ENCODE measurements around the gene MYMK.
A peak's percentile ranks its signal among the peaks of the same experiment; 100 is the strongest.

Gene MYMK

GRCh38 chr9:133496861-133497842, 27.6 kb downstream of the MYMK start:
- no peak for DNase-seq

- DNase-seq: no peak
These were observed 29.1 kb downstream of the MYMK start for GRCh38 chr9:133495327-133496293.

- no peak for DNase-seq
These were observed 30.0 kb downstream of the MYMK start for GRCh38 chr9:133494636-133495326.

- DNase-seq: no peak
These were observed 30.8 kb downstream of the MYMK start for GRCh38 chr9:133493845-133494540.

GRCh38 chr9:133493428-133493827, 31.3 kb downstream of the MYMK start:
- DNase-seq: no peak

GRCh38 chr9:133492061-133493021, 32.4 kb downstream of the MYMK start:
- no peak for DNase-seq

- DNase-seq: no peak
These were observed 33.2 kb downstream of the MYMK start for GRCh38 chr9:133491656-133491925.

GRCh38 chr9:133490865-133491655, 33.7 kb downstream of the MYMK start:
- peak in 1 of 2 donors; percentile 7 for DNase-seq

- DNase-seq: no peak
These were observed 34.5 kb downstream of the MYMK start for GRCh38 chr9:133490201-133490681.

GRCh38 chr9:133489253-133490190, 35.2 kb downstream of the MYMK start:
- DNase-seq: no peak

- DNase-seq: no peak
These were observed 36.0 kb downstream of the MYMK start for GRCh38 chr9:133488686-133489252.

GRCh38 chr9:133487331-133487725, 37.4 kb downstream of the MYMK start:
- no peak for DNase-seq

GRCh38 chr9:133485531-133486260, 39.1 kb downstream of the MYMK start:
- DNase-seq: no peak

GRCh38 chr9:133484671-133485437, 39.9 kb downstream of the MYMK start:
- DNase-seq: no peak

- no peak for DNase-seq
These were observed 41.1 kb downstream of the MYMK start for GRCh38 chr9:133483611-133484010.

- DNase-seq: peak; percentile 92
These were observed 45.7 kb downstream of the MYMK start, which contains the start of gene SLC2A6 for GRCh38 chr9:133478851-133479711. Gene SLC2A6 (minus strand): TSS chr9:133479099. CDS start chr9:133479059, 40 bp downstream.

Measured in inflammatory macrophage treated with lipopolysaccharide for 1 hour (primary cell).